Measurements from ENCODE around the gene AKNA.

Gene AKNA

GRCh38 chr9:114300846-114301797 lies 86.7 kb downstream of the AKNA start:
- peak; percentile 38 for DNase-seq (ENCODE audit: low spot score)

- DNase-seq (ENCODE audit: low spot score): peak; percentile 22
These were observed 87.5 kb downstream of the AKNA start for GRCh38 chr9:114300153-114300845.

GRCh38 chr9:114299286-114300152 lies 88.3 kb downstream of the AKNA start:
- peak; percentile 32 for DNase-seq (ENCODE audit: low spot score)

- DNase-seq (ENCODE audit: low spot score): no peak
These were observed 91.4 kb downstream of the AKNA start for GRCh38 chr9:114296338-114296737.

GRCh38 chr9:114294664-114295063 lies 93.1 kb downstream of the AKNA start:
- no peak for DNase-seq (ENCODE audit: low spot score)

GRCh38 chr9:114291886-114292590 lies 95.7 kb downstream of the AKNA start:
- peak; percentile 33 for DNase-seq (ENCODE audit: low spot score)

- DNase-seq (ENCODE audit: low spot score): peak; percentile 87
These were observed 96.7 kb downstream of the AKNA start for GRCh38 chr9:114291064-114291474.

GRCh38 chr9:114290561-114290986 lies 97.2 kb downstream of the AKNA start:
- DNase-seq (ENCODE audit: low spot score): no peak

- DNase-seq (ENCODE audit: low spot score): peak; percentile 41
These were observed 98.0 kb downstream of the AKNA start for GRCh38 chr9:114289571-114290481.

GRCh38 chr9:114289106-114289505 lies 98.7 kb downstream of the AKNA start:
- DNase-seq (ENCODE audit: low spot score): peak; percentile 40

- DNase-seq (ENCODE audit: low spot score): peak; percentile 59
These were observed 99.3 kb downstream of the AKNA start for GRCh38 chr9:114288193-114289091.

GRCh38 chr9:114287763-114288192 lies 100.0 kb downstream of the AKNA start:
- no peak for DNase-seq (ENCODE audit: low spot score)

GRCh38 chr9:114287001-114287762 lies 100.6 kb downstream of the AKNA start:
- DNase-seq (ENCODE audit: low spot score): peak; percentile 40

- DNase-seq (ENCODE audit: low spot score): peak; percentile 29
These were observed 101.6 kb downstream of the AKNA start for GRCh38 chr9:114286146-114286679.

GRCh38 chr9:114285166-114285867 lies 102.5 kb downstream of the AKNA start:
- peak; percentile 48 for DNase-seq (ENCODE audit: low spot score)

- DNase-seq (ENCODE audit: low spot score): peak; percentile 33
These were observed 103.3 kb downstream of the AKNA start for GRCh38 chr9:114284316-114285060.
